Neural cell (in vitro differentiated cells): ENCODE measurements around the gene MAD1L1.

Source experiments
- CTCF ChIP-seq: fragments of 450-650 bp; IDR thresholded peaks from 2 replicates; pipeline ENCODE4 v1.5.1; 2014; ENCODE audit warnings: antibody characterized with exemption, mild to moderate bottlenecking, moderate library complexity; ENCODE audit not compliant: poor library complexity, severe bottlenecking
- EP300 ChIP-seq: fragments of 450-650 bp; conservative IDR thresholded peaks from 2 replicates; pipeline ENCODE4 v1.6.1; 2014; ENCODE audit warnings: antibody characterized with exemption, mild to moderate bottlenecking, moderate library complexity; ENCODE audit not compliant: poor library complexity, severe bottlenecking
- EZH2 ChIP-seq: fragments of 200-600, 300-800 bp; shearing (Covaris generic), sonication (generic); IDR thresholded peaks from 2 replicates; pipeline ENCODE4 v1.6.1; 2014; ENCODE audit warnings: antibody characterized with exemption, low read length, borderline replicate concordance, mild to moderate bottlenecking; ENCODE audit not compliant: insufficient read depth, poor library complexity, severe bottlenecking
- POLR2AphosphoS5 ChIP-seq: IDR thresholded peaks from 2 replicates; pipeline ENCODE4 v1.6.1; 2012
- SMC3 ChIP-seq: fragments of 450-650 bp; conservative IDR thresholded peaks from 2 replicates; pipeline ENCODE4 v1.6.1; 2014; ENCODE audit warnings: antibody characterized with exemption, mild to moderate bottlenecking, moderate library complexity; ENCODE audit not compliant: poor library complexity
- TAF1 ChIP-seq: IDR thresholded peaks from 2 replicates; pipeline ENCODE4 v1.6.1; 2012; ENCODE audit warnings: low read depth

- TF ChIP-seq CTCF = no peak
- TF ChIP-seq EZH2 = no peak
- no peak for TF ChIP-seq EP300
- TF ChIP-seq POLR2AphosphoS5 = no peak
- no peak for TF ChIP-seq TAF1
- TF ChIP-seq SMC3 = no peak
Observed at GRCh38 chr7:1895664-1896515, 336.9 kb downstream of the MAD1L1 start.
